Chondrocyte (in vitro differentiated cells): Measurements from ENCODE around the gene TXNDC12. TPM values are rescaled to one million over a fixed set of nuclear protein-coding genes. Genes with fewer than 3 reads are reported as not detected.

Source experiments
- DNase-seq: peaks from one replicate; pipeline ENCODE4 v3.0.0; 2021; ENCODE audit warnings: mixed read lengths, low spot score
- H3K27ac Mint-ChIP-seq: one replicate; pipeline ENCODE4 v1.8.0; 2021; ENCODE audit warnings: mild to moderate bottlenecking, moderate library complexity, mixed read lengths; ENCODE audit not compliant: unreplicated experiment
- H3K27me3 Mint-ChIP-seq: 2 replicates; pipeline ENCODE4 v1.8.0; 2021; ENCODE audit warnings: low read depth, mixed read lengths
- H3K36me3 Mint-ChIP-seq: 2 replicates; pipeline ENCODE4 v1.8.0; 2021; ENCODE audit warnings: low read depth, mixed read lengths
- H3K4me1 Mint-ChIP-seq: 2 replicates; pipeline ENCODE4 v1.8.0; 2021; ENCODE audit warnings: low read depth, mild to moderate bottlenecking, mixed read lengths
- H3K4me3 Mint-ChIP-seq: one replicate; pipeline ENCODE4 v1.8.0; 2021; ENCODE audit warnings: mild to moderate bottlenecking, moderate library complexity, mixed read lengths; ENCODE audit not compliant: unreplicated experiment
- H3K9me3 Mint-ChIP-seq: 2 replicates; pipeline ENCODE4 v1.8.0; 2021; ENCODE audit warnings: low read depth, mixed read lengths
- CTCF ChIP-seq: fragments of 200-600 bp; sonication (generic); IDR thresholded peaks from 2 replicates; pipeline ENCODE4 v1.5.0; 2021; ENCODE audit warnings: antibody characterized with exemption, mild to moderate bottlenecking, moderate library complexity
- total RNA-seq: library from RNA; stranded (reverse); gene quantifications from 3 replicates; pipeline ENCODE4 v1.2.1, GENCODE V29; 2021

The TXNDC12 gene
- total RNA-seq, 1 donor from 2014 or later, result 54.8 TPM

GRCh38 chr1:52045236-52045635 lies 9.8 kb downstream of the TXNDC12 start:
- no peak overlapping the region for H3K4me3 Mint-ChIP-seq
- H3K27ac Mint-ChIP-seq, result no peak overlapping the region
- H3K9me3 Mint-ChIP-seq, result no peaks in the 10 kb centered on the region
- H3K36me3 Mint-ChIP-seq, result peaks cover 8% of the 10 kb centered on the region
- H3K27me3 Mint-ChIP-seq, result no peaks in the 10 kb centered on the region
- no peak for TF ChIP-seq CTCF
- DNase-seq, result no peak
- H3K4me1 Mint-ChIP-seq, result no peaks in the 10 kb centered on the region

- Mint-ChIP-seq H3K27me3 (no peaks in the 10 kb centered on the region), H3K4me3 (no peak overlapping the region), H3K27ac (no peak overlapping the region), H3K4me1 (no peaks in the 10 kb centered on the region), H3K9me3 (no peaks in the 10 kb centered on the region), H3K36me3 (peaks cover 12% of the 10 kb centered on the region)
- no peak for DNase-seq
- no peak for TF ChIP-seq CTCF
These were observed 13.3 kb downstream of the TXNDC12 start for GRCh38 chr1:52041551-52042185.

GRCh38 chr1:52037909-52038308 lies 17.1 kb downstream of the TXNDC12 start:
- TF ChIP-seq CTCF, result no peak
- Mint-ChIP-seq H3K27ac (no peak overlapping the region), H3K4me3 (no peak overlapping the region), H3K4me1 (peaks cover 7% of the 10 kb centered on the region), H3K27me3 (no peaks in the 10 kb centered on the region), H3K9me3 (no peaks in the 10 kb centered on the region), H3K36me3 (peaks cover 10% of the 10 kb centered on the region)
- DNase-seq, result no peak

GRCh38 chr1:52037402-52037814 lies 17.6 kb downstream of the TXNDC12 start:
- Mint-ChIP-seq H3K9me3 (no peaks in the 10 kb centered on the region), H3K27ac (no peak overlapping the region), H3K36me3 (peaks cover 10% of the 10 kb centered on the region), H3K4me1 (peaks cover 11% of the 10 kb centered on the region), H3K4me3 (no peak overlapping the region), H3K27me3 (no peaks in the 10 kb centered on the region)
- no peak for TF ChIP-seq CTCF
- DNase-seq, result no peak

- TF ChIP-seq CTCF, result no peak
- Mint-ChIP-seq H3K4me3 (peak overlapping the region; percentile 88), H3K4me1 (peaks cover 37% of the 10 kb centered on the region), H3K9me3 (no peaks in the 10 kb centered on the region), H3K27me3 (no peaks in the 10 kb centered on the region), H3K27ac (peak overlapping the region; percentile 98), H3K36me3 (peaks cover 10% of the 10 kb centered on the region)
- no peak for DNase-seq
These were observed 21.0 kb downstream of the TXNDC12 start for GRCh38 chr1:52034050-52034384.
